ENCODE data around the gene ITPR2. TPM values are rescaled to one million over a fixed set of nuclear protein-coding genes. Genes with fewer than 3 reads are reported as not detected.

The ITPR2 gene
- total RNA-seq, 1 donor: 19.2 TPM

GRCh38 chr12:26514364-26514763 is 318.6 kb downstream of the ITPR2 start:
- H3K4me2 ChIP-seq (ENCODE audit: insufficient read depth, low read length): no peak overlapping the region
- no peak overlapping the region for H3K27ac ChIP-seq (ENCODE audit: low read depth, low read length)
- TF ChIP-seq CTCF (IDR thresholded peaks at IDR 0.05; ENCODE audit: extremely low read depth, low read depth, low read length): no peak
- DNase-seq (ENCODE audit: insufficient read length, low spot score, missing footprints): no peak
- H3K79me2 ChIP-seq (ENCODE audit: insufficient read depth, low read length): no peaks in the 10 kb centered on the region
- no peaks in the 10 kb centered on the region for H3K36me3 ChIP-seq (ENCODE audit: insufficient read depth, low read length)
- no peaks in the 10 kb centered on the region for H4K20me1 ChIP-seq (ENCODE audit: insufficient read depth, low read length)
- no peak overlapping the region for H2AFZ ChIP-seq (ENCODE audit: low read length)
- H3K9me3 ChIP-seq (ENCODE audit: low read depth, low read length): no peaks in the 10 kb centered on the region
- H3K4me3 ChIP-seq (ENCODE audit: insufficient read depth, low read length): no peak overlapping the region
- no peaks in the 10 kb centered on the region for H3K4me1 ChIP-seq (ENCODE audit: insufficient read depth, low read length)
- H3K27me3 ChIP-seq (ENCODE audit: insufficient read depth, low read length): no peaks in the 10 kb centered on the region

- Histone ChIP-seq H3K79me2 (ENCODE audit: insufficient read depth, low read length) (no peaks in the 10 kb centered on the region), H2AFZ (ENCODE audit: low read length) (no peak overlapping the region), H3K4me2 (ENCODE audit: insufficient read depth, low read length) (no peak overlapping the region), H3K36me3 (ENCODE audit: insufficient read depth, low read length) (no peaks in the 10 kb centered on the region), H3K27me3 (ENCODE audit: insufficient read depth, low read length) (no peaks in the 10 kb centered on the region), H3K4me1 (ENCODE audit: insufficient read depth, low read length) (no peaks in the 10 kb centered on the region), H4K20me1 (ENCODE audit: insufficient read depth, low read length) (no peaks in the 10 kb centered on the region), H3K27ac (ENCODE audit: low read depth, low read length) (no peak overlapping the region), H3K4me3 (ENCODE audit: insufficient read depth, low read length) (no peak overlapping the region), H3K9me3 (ENCODE audit: low read depth, low read length) (no peaks in the 10 kb centered on the region)
- TF ChIP-seq CTCF (IDR thresholded peaks at IDR 0.05; ENCODE audit: extremely low read depth, low read depth, low read length): no peak
- no peak for DNase-seq (ENCODE audit: insufficient read length, low spot score, missing footprints)
Observed at GRCh38 chr12:26513363-26514043, 319.5 kb downstream of the ITPR2 start.

- Histone ChIP-seq H3K4me1 (ENCODE audit: insufficient read depth, low read length) (no peaks in the 10 kb centered on the region), H4K20me1 (ENCODE audit: insufficient read depth, low read length) (no peaks in the 10 kb centered on the region), H3K36me3 (ENCODE audit: insufficient read depth, low read length) (no peaks in the 10 kb centered on the region), H3K27ac (ENCODE audit: low read depth, low read length) (no peak overlapping the region), H2AFZ (ENCODE audit: low read length) (no peak overlapping the region), H3K27me3 (ENCODE audit: insufficient read depth, low read length) (no peaks in the 10 kb centered on the region), H3K79me2 (ENCODE audit: insufficient read depth, low read length) (no peaks in the 10 kb centered on the region), H3K4me2 (ENCODE audit: insufficient read depth, low read length) (no peak overlapping the region), H3K9me3 (ENCODE audit: low read depth, low read length) (no peaks in the 10 kb centered on the region), H3K4me3 (ENCODE audit: insufficient read depth, low read length) (no peak overlapping the region)
- no peak for TF ChIP-seq CTCF (IDR thresholded peaks at IDR 0.05; ENCODE audit: extremely low read depth, low read depth, low read length)
- no peak for DNase-seq (ENCODE audit: insufficient read length, low spot score, missing footprints)
Observed at GRCh38 chr12:26512213-26512612, 320.8 kb downstream of the ITPR2 start.

GRCh38 chr12:26510354-26510674 is 322.7 kb downstream of the ITPR2 start:
- Histone ChIP-seq H2AFZ (ENCODE audit: low read length) (no peak overlapping the region), H3K4me2 (ENCODE audit: insufficient read depth, low read length) (no peak overlapping the region), H3K4me3 (ENCODE audit: insufficient read depth, low read length) (no peak overlapping the region), H3K27me3 (ENCODE audit: insufficient read depth, low read length) (no peaks in the 10 kb centered on the region), H3K79me2 (ENCODE audit: insufficient read depth, low read length) (no peaks in the 10 kb centered on the region), H4K20me1 (ENCODE audit: insufficient read depth, low read length) (no peaks in the 10 kb centered on the region), H3K4me1 (ENCODE audit: insufficient read depth, low read length) (no peaks in the 10 kb centered on the region), H3K9me3 (ENCODE audit: low read depth, low read length) (no peaks in the 10 kb centered on the region), H3K36me3 (ENCODE audit: insufficient read depth, low read length) (no peaks in the 10 kb centered on the region), H3K27ac (ENCODE audit: low read depth, low read length) (no peak overlapping the region)
- DNase-seq (ENCODE audit: insufficient read length, low spot score, missing footprints): no peak
- TF ChIP-seq CTCF (IDR thresholded peaks at IDR 0.05; ENCODE audit: extremely low read depth, low read depth, low read length): no peak
